Natural killer cell (primary cell): ENCODE results near the gene PIAS4. TPM values are rescaled to one million over a fixed set of nuclear protein-coding genes. Genes with fewer than 3 reads are reported as not detected.
A peak's percentile ranks its signal among the peaks of the same experiment; 100 is the strongest.

Source experiments
- ATAC-seq, 3 donors: fragments of 150-1000 bp in 2 of 3; fragments of 200-7000 bp in 1 of 3; cut with Tn5 transposase; 1 replicate in 1 of 3; 2 replicates in 2 of 3; pipeline ENCODE4 v1.10.0; 2021; ENCODE audit warnings: mild to moderate bottlenecking in 2 of 3, moderate library complexity in 2 of 3
- DNase-seq, 2 donors: peaks; one replicate each; pipeline versions ENCODE4 v3.0.0 to v3.0.0-alpha.2; 2013 to 2021; ENCODE audit warnings: mixed read lengths in 1 of 2
- H3K27ac ChIP-seq: one replicate; pipeline ENCODE4 v1.5.1; 2013; ENCODE audit warnings: mild to moderate bottlenecking, low read length
- H3K27me3 ChIP-seq: one replicate; pipeline ENCODE4 v1.6.1; 2013; ENCODE audit warnings: low read length; ENCODE audit not compliant: control insufficient read depth, insufficient read depth
- H3K36me3 ChIP-seq: one replicate; pipeline ENCODE4 v1.6.1; 2013; ENCODE audit warnings: low read length; ENCODE audit not compliant: control insufficient read depth, insufficient read depth
- H3K4me1 ChIP-seq: one replicate; pipeline ENCODE4 v1.6.1; 2013; ENCODE audit warnings: low read length; ENCODE audit not compliant: control insufficient read depth, insufficient read depth
- H3K4me3 ChIP-seq: one replicate; pipeline ENCODE4 v1.5.1; 2013; ENCODE audit warnings: low read length
- H3K9me3 ChIP-seq: one replicate; pipeline ENCODE4 v1.6.1; 2013; ENCODE audit warnings: low read length; ENCODE audit not compliant: control insufficient read depth, insufficient read depth
- H3K27ac Mint-ChIP-seq, 2 donors: one replicate each; pipeline ENCODE4 v1.8.0; 2022; ENCODE audit warnings: mild to moderate bottlenecking in 2 of 2, mixed read lengths in 2 of 2, moderate library complexity in 1 of 2
- H3K27me3 Mint-ChIP-seq, 2 donors: one replicate each; pipeline ENCODE4 v1.8.0; 2022; ENCODE audit warnings: low read depth in 2 of 2, mixed read lengths in 2 of 2
- H3K36me3 Mint-ChIP-seq: one replicate; pipeline ENCODE4 v1.8.0; 2022; ENCODE audit warnings: mixed read lengths
- H3K4me1 Mint-ChIP-seq, 2 donors: one replicate each; pipeline ENCODE4 v1.8.0; 2022; ENCODE audit warnings: mixed read lengths in 2 of 2
- H3K4me3 Mint-ChIP-seq: one replicate; pipeline ENCODE4 v1.8.0; 2022; ENCODE audit warnings: mild to moderate bottlenecking, moderate library complexity, mixed read lengths
- H3K9me3 Mint-ChIP-seq, 2 donors: one replicate each; pipeline ENCODE4 v1.8.0; 2022; ENCODE audit warnings: mixed read lengths in 2 of 2
- CTCF ChIP-seq: fragments of 200-600 bp; IDR thresholded peaks from one replicate; pipeline ENCODE4 v1.8.0; 2022; ENCODE audit warnings: antibody characterized with exemption
- WGBS: methylation state at CpG from one replicate; pipeline ENCODE4 v1.1.7; 2013; ENCODE audit warnings: missing lambda C conversion rate; ENCODE audit not compliant: insufficient coverage; 5-methylcytosine and 5-hydroxymethylcytosine counted together
- intact Hi-C: fragments of 100-400 bp; cut with micrococcal nuclease; formaldehyde crosslinking; loops from one replicate; pipeline ENCODE4 v1.14.2; 2022
- total RNA-seq, 4 donors: library from RNA; stranded (reverse); fragments of 120-200 nt in 1 of 4; gene quantifications; one replicate each; pipeline versions ENCODE4 v1.2.3 to v1.2.4, GENCODE V29; 2013 to 2022

The PIAS4 gene
- total RNA-seq, 3 donors from 2014 or later (not counting 1 experiment from before 2014, with no cell fraction given), result 25.4 to 39.4 (median 26.8) TPM

- ATAC-seq (no peak), DNase-seq (no peak)
- 96% methylated on average over 6 of the region's 6 CpGs for WGBS
- Histone ChIP-seq H3K27me3 (no peaks in the 10 kb centered on the region), H3K4me3 (no peak overlapping the region), H3K36me3 (peaks cover 35% of the 10 kb centered on the region), H3K27ac (no peak overlapping the region), H3K4me1 (no peaks in the 10 kb centered on the region), H3K9me3 (no peaks in the 10 kb centered on the region)
- no peaks in the 10 kb centered on the region for H3K27me3 Mint-ChIP-seq
- H3K4me3 Mint-ChIP-seq, result no peak overlapping the region
- intact Hi-C loops, result no loop called here
- no peak for TF ChIP-seq CTCF
- H3K4me1 Mint-ChIP-seq, result peaks cover 0 to 6% of the 10 kb centered on the region in 2 donors
- no peaks in the 10 kb centered on the region for H3K36me3 Mint-ChIP-seq
- no peaks in the 10 kb centered on the region for H3K9me3 Mint-ChIP-seq
- H3K27ac Mint-ChIP-seq, result no peak overlapping the region
Observed at GRCh38 chr19:4030552-4030951, 23.0 kb downstream of the PIAS4 start.

GRCh38 chr19:4030981-4031380 lies 23.4 kb downstream of the PIAS4 start:
- TF ChIP-seq CTCF, result no peak
- DNase-seq (no peak), ATAC-seq (no peak)
- no peak overlapping the region for H3K4me3 ChIP-seq
- WGBS, result 93% methylated on average over 9 of the region's 9 CpGs
- H3K36me3 ChIP-seq, result peaks cover 38% of the 10 kb centered on the region
- H3K27ac ChIP-seq, result no peak overlapping the region
- Mint-ChIP-seq H3K27me3 (no peaks in the 10 kb centered on the region), H3K4me1 (peaks cover 0 to 6% of the 10 kb centered on the region in 2 donors), H3K4me3 (no peak overlapping the region), H3K27ac (no peak overlapping the region), H3K9me3 (no peaks in the 10 kb centered on the region), H3K36me3 (no peaks in the 10 kb centered on the region)
- no peaks in the 10 kb centered on the region for H3K9me3 ChIP-seq
- intact Hi-C loops, result no loop called here
- no peaks in the 10 kb centered on the region for H3K27me3 ChIP-seq
- no peaks in the 10 kb centered on the region for H3K4me1 ChIP-seq

- no peak for ATAC-seq
- peak overlapping the region in 1 of 2 donors; percentile 27 for H3K27ac Mint-ChIP-seq
- intact Hi-C loops, result no loop called here
- Histone ChIP-seq H3K4me3 (no peak overlapping the region), H3K9me3 (no peaks in the 10 kb centered on the region), H3K27me3 (no peaks in the 10 kb centered on the region), H3K36me3 (peaks cover 42% of the 10 kb centered on the region), H3K4me1 (no peaks in the 10 kb centered on the region), H3K27ac (no peak overlapping the region)
- no peak for DNase-seq
- H3K4me1 Mint-ChIP-seq, result peaks cover 0 to 6% of the 10 kb centered on the region in 2 donors
- no peaks in the 10 kb centered on the region for H3K27me3 Mint-ChIP-seq
- WGBS, result 94% methylated on average over 11 of the region's 11 CpGs
- no peaks in the 10 kb centered on the region for H3K36me3 Mint-ChIP-seq
- H3K4me3 Mint-ChIP-seq, result no peak overlapping the region
- TF ChIP-seq CTCF, result no peak
- no peaks in the 10 kb centered on the region for H3K9me3 Mint-ChIP-seq
Observed at GRCh38 chr19:4031420-4031819, 23.9 kb downstream of the PIAS4 start.

GRCh38 chr19:4032436-4032835 lies 24.9 kb downstream of the PIAS4 start:
- DNase-seq (no peak), ATAC-seq (no peak)
- no peak overlapping the region for H3K27ac Mint-ChIP-seq
- Histone ChIP-seq H3K27me3 (no peaks in the 10 kb centered on the region), H3K9me3 (no peaks in the 10 kb centered on the region), H3K27ac (no peak overlapping the region), H3K36me3 (peaks cover 44% of the 10 kb centered on the region), H3K4me3 (no peak overlapping the region), H3K4me1 (no peaks in the 10 kb centered on the region)
- H3K36me3 Mint-ChIP-seq, result no peaks in the 10 kb centered on the region
- 95% methylated on average over 16 of the region's 16 CpGs for WGBS
- TF ChIP-seq CTCF, result no peak
- H3K4me3 Mint-ChIP-seq, result no peak overlapping the region
- H3K4me1 Mint-ChIP-seq, result peaks cover 0 to 6% of the 10 kb centered on the region in 2 donors
- no peaks in the 10 kb centered on the region for H3K9me3 Mint-ChIP-seq
- intact Hi-C loops, result no loop called here
- H3K27me3 Mint-ChIP-seq, result no peaks in the 10 kb centered on the region
